ENCODE data around the gene LONRF2.
"Not testable (repeated sequence)": the region's sequence is repeated elsewhere in the genome, so short reads cannot be mapped to it uniquely, and the experiment has no call there.

LONRF2 gene

DNA sequence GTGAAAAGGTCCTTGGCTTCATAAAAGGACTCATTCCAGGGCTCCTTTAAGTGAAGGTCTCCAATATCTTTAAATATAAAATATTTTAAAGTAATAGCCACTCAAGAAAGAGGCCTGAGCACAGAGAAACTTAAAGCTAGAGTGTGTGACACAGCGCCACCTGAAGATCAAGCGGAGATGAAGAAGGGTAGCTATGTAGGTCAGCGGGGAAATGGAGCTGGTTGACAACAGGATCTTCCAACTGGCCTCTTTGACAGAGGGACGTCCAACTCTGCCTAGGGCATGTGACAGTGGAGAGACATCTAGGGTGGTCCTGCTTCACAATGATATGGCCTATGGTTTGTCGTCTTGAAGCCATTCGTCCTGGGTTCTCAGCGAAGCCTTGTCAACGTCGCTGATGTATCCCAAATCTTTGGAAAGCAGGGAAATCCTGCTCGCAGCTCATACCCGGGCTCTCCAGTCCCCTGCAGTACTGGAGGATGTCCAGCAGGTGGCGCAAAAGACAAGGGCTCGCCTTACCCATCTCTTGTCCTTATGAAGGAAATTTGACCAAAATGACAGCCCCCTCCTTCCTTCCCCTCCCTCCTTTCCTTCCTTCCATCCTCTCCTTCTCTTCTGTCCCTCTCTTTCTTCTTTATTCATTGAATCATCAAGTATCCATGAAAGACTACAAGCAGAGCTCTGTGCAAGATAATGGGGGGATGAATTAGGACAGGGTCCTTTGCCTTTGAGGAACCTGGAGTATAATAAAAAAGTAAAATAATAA, 59.6 kb downstream of the LONRF2 start:
- in situ Hi-C loops (cut with HindIII; ENCODE audit: low pct_ligation_motif_present, low pct_unique_long_range_greater_than_20kb, low sequenced_read_pairs), result no loop called here
- peak; percentile 72 for DNase-seq

DNA sequence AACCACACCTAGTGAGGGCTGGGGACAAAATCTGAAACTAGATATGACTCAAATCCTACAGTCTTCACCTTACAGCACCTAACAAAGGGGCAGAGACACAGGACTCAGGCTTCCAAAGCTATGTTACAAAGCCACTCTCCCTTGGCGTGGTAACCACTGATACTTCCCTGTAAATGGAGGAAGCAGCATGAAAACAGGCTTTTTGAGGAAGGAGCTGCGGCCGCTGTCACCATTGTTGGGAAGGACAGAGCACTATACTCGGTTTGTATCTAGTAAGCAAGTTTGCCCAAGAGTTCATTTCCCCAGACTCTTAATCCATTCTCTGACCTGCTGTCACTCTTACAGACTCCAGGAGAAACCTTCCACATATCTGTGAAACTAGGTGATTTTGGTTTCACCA, 60.3 kb downstream of the LONRF2 start:
- DNase-seq, result no peak

DNA sequence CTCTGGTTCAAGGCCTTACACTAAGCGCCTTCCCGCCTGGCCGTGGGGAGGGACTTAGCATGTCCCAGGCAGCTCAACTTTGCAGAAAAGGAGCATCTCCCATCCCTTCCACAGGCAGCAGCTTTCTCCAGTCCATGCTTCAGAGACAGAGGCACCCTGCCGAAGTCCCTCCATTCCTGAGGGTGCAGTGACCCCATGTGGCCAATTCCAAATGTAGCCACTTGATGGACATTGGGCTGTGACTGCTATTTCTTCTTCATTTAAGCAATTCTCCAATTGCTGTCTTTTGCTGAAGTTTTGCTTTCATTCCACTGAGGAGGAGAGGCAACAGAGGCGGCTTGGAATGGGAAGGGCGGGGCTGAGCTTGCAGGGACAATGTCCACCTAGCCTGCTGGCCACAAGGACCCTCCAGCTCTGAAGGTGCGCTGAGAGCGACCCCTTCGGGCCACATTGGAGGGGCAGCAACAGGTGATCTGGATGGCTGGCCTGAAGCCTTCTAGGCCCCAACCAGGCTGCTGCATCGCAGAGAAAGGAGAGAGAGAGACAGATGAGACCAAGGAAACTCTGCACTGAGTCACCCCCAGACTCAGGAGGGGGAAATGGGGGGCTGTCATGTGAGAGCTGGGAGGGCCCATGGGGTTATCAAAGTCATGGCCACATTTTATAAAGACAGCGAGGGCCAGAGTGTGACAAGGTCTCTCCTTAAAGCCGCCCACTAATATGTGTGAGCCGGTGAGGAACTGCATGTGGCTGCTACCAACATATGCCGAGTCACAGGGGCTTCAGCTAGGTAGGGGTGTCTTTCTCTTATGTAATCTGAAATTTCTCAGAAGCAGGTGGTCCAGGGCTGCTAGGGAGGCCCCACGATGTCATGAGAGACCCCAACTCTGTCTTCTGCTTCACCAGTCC, 61.3 kb downstream of the LONRF2 start:
- peak; percentile 79 for DNase-seq
- in situ Hi-C loops (cut with HindIII; ENCODE audit: low pct_ligation_motif_present, low pct_unique_long_range_greater_than_20kb, low sequenced_read_pairs), result no loop called here

More for the DNA sequence above, 60.3 kb downstream of the LONRF2 start:
- in situ Hi-C loops (cut with HindIII; ENCODE audit: low pct_ligation_motif_present, low pct_unique_long_range_greater_than_20kb, low sequenced_read_pairs), result no loop called here

DNA sequence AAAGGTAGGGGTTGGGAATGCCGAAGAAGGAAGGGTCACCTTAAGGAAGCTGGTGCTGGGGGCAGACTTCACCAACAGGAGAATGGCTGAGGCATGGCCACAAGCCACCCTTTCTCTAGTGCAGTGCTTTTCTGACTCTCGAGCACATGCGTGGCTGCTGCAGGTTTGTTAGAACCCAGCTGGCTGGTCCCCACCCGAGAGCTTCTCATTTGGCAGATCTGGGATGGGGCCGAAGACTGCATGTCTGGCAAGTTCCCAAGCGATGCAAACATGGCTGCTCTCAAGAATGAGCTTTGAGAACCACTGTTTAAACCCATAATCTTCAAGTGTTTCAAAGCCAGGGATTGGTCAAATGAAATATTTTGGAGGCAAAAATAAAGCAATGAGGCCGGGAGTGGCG, 63.2 kb downstream of the LONRF2 start:
- no peak for DNase-seq
- in situ Hi-C loops (cut with HindIII; ENCODE audit: low pct_ligation_motif_present, low pct_unique_long_range_greater_than_20kb, low sequenced_read_pairs), result no loop called here

DNA sequence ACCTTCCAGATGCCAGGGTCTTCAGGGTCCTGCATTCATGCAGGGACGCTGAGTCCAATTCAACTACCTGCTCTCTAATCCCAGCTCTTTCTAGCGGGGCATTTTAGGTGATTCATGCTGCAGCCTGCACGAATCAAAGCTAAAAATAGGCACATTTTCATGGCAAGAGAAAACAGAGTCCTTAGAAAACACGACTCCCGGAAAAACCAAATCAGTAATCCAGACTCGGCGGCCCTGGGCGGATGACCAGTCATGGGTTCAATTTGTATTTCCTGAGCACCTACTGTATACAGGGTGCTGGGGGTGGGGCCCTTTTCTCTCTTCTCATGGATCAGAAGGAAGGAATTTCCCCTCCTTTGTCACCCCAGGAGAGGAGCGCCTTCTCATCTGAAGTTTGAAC, 64.4 kb downstream of the LONRF2 start:
- no peak for DNase-seq
- in situ Hi-C loops (cut with HindIII; ENCODE audit: low pct_ligation_motif_present, low pct_unique_long_range_greater_than_20kb, low sequenced_read_pairs), result no loop called here

DNA sequence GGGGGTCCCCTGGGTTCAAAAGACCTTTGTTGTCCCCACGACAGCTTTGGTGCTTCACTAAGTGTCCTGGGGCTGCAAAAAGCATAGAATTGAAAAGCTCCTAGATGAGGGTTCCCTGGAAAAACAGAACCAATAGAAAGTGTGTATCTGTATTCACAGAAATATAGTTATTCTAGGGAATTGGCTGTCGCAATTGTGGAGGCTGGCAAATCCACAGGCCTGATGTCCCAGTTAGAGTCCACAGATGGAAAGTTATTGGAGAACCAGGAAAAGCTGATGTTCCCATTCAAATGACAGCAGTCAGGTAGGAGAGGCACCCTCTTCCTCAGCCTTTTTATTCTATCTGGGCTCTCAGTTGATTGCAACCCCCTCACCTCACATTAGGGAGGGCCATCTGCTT, 65.5 kb downstream of the LONRF2 start:
- in situ Hi-C loops (cut with HindIII; ENCODE audit: low pct_ligation_motif_present, low pct_unique_long_range_greater_than_20kb, low sequenced_read_pairs), result no loop called here

DNA sequence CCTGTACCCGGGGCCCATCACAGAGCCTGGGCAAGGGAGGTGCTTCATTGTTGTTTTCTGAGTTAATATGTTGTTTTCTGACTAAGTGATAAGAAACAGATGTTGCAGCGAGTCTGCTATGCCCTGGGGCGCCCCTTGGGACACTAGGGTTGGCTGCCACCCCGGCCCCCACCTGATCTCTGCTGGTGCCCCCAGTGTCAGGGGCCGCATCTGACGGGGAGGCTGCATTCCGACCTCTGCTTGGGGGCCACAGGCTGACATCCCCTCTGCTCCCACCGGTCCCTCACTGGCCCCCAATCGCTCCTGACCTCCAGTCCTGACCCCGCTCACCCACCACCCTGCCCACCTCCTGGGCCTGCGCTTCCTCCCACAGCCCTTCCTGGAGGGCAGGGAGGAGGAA, 65.9 kb downstream of the LONRF2 start:
- no peak for DNase-seq
- in situ Hi-C loops (cut with HindIII; ENCODE audit: low pct_ligation_motif_present, low pct_unique_long_range_greater_than_20kb, low sequenced_read_pairs), result no loop called here

More for the DNA sequence above, 65.5 kb downstream of the LONRF2 start:
- DNase-seq, result no peak

DNA sequence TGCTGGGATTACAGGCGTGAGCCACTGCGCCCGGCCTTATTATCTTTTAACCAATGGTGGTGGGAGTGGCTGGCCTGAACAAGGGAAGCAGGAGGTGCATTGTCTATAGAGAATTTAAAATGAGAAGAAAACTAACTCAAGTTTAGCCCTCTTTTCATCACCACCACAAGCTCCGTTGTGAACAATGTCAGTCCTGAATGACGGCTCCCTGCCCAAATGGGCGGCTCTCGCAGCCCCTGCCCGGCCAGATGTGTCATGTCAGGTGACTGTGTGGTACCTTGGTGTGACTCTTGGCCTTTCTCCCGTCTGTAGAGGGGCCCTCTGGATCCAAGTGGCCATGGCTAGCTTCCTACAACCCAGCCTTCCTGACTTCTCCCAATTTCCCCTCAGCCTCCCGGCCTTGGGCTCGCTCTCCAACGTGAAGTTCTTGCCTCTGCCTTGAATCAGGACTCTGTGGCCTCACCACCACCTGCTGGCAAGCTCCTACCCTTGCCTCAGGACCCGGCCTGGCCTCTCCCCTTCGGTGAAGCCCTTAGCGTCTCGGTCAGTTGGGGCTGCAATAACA, 67.6 kb downstream of the LONRF2 start:
- in situ Hi-C loops (cut with HindIII; ENCODE audit: low pct_ligation_motif_present, low pct_unique_long_range_greater_than_20kb, low sequenced_read_pairs), result no loop called here
- DNase-seq, result no peak

DNA sequence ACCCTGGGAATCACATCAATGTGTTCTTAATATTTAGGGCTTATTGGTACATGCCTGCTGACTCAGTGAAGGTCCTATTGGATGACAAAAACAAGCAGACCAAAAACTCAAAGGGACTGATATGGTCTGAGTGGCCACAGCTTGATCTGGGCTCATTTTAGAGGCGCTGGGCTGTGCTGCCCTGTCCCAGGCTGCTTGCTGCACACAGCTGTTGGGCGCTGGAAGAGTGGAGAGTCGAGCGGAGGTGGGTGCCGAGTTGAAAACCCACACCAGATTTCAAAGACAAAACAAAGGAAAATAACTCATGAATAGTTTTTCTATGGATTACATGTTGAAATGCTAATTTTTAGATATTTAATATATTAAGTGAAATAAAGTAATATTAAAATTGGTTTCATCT, 68.5 kb downstream of the LONRF2 start:
- no peak for DNase-seq
- in situ Hi-C loops (cut with HindIII; ENCODE audit: low pct_ligation_motif_present, low pct_unique_long_range_greater_than_20kb, low sequenced_read_pairs), result no loop called here

DNA sequence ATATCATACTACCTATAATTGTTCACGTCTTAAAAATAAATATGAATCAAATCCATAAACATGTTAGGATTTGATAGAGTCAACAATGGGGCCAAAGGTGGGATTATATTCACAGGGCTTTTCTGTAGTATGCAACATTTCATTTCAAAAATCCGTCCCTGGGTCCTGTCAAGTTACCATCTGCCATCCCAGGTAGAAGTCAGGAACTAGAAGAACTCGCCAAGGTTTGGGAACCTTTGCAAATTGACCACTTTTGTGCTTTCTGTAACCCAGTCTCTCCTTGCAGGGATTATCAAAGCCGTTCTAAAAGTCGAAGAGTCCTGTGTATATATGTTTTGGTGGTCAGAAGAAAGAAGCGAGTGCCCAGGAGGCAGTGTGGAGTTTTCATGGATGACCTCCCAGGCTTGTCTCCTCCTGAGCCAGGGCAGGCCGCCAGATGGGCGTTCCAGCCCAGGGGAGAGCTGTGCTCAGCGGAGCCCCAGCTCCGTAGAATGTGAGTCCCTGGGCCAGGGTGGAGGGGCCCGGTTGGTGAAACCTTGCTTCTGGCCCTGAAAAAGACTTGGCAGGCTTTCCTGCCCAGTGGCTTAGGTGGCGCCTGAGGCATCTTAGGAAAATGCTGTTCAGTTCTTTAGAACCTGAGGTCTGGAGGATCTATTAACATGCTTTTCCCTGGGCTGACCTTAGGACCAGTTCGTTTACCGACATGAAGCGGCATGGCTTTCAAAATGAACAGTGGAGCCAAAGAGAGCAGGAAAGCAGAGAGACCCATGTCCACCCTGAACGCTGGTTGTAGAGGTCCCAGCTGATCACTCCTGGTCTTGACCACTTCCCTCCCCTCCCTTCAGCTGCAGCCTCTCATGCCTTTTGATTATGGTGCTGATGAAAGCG, 69.2 kb downstream of the LONRF2 start:
- in situ Hi-C loops (cut with HindIII; ENCODE audit: low pct_ligation_motif_present, low pct_unique_long_range_greater_than_20kb, low sequenced_read_pairs), result no loop called here
- peak; percentile 73 for DNase-seq

DNA sequence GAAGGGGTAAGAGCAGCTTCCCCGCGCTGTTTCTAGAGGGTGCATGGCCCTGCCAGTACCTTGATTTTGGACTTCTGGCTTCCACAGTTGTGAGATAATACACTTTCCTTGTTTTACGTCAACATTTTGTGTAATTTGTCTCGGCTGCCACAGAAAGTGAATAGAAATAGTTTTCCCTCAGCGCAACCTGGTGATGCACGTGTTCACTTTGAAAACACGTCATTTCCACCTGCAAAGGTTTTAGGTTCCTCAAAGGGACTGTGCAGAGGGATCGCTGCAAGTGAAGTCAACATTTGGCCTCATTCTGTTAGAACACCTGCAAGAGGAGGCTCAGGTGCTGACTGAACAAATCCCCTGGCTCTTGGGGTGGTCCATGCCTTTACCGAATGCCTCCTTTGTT, 71.7 kb downstream of the LONRF2 start:
- in situ Hi-C loops (cut with HindIII; ENCODE audit: low pct_ligation_motif_present, low pct_unique_long_range_greater_than_20kb, low sequenced_read_pairs), result no loop called here
- DNase-seq, result no peak

DNA sequence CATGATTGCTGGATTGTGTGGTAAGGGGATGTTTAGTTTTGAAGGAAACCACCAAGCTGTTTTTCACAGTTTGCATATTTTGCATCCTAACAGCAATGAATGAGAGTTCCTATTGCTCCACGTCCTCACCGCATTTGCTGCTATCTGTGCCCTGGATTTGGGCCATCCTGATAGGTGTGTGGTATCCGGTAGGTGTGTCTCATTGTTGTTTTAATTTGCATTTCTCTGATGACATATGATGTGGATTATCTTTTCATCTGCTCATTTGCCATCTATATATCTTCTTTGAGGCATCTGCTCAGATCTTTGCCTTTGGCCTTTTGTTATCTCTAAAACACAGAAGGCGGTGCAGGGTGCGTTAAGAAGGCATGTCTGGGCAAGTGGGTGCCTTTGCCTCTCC, 73.3 kb downstream of the LONRF2 start:
- in situ Hi-C loops (cut with HindIII; ENCODE audit: low pct_ligation_motif_present, low pct_unique_long_range_greater_than_20kb, low sequenced_read_pairs), result no loop called here
- no peak for DNase-seq

DNA sequence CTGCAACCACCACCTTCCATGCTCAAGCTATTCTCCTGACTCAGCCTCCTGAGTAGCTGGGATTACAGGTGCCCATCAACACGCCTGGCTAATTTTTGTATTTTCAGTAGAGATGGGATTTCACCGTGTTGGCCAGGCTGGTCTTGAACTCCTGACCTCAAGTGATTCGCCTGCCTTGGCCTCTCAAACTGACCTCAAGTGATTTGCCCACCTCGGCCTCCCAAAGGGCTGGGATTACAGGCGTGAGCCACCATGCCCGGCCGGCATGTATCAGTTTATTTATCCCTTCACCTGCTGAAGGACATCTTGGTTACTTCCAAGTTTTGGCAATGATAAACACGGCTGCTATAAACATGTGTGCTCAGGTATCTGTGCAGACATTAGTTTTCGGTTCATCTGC, 73.7 kb downstream of the LONRF2 start:
- in situ Hi-C loops (cut with HindIII; ENCODE audit: low pct_ligation_motif_present, low pct_unique_long_range_greater_than_20kb, low sequenced_read_pairs); DNase-seq: not testable (repeated sequence)

DNA sequence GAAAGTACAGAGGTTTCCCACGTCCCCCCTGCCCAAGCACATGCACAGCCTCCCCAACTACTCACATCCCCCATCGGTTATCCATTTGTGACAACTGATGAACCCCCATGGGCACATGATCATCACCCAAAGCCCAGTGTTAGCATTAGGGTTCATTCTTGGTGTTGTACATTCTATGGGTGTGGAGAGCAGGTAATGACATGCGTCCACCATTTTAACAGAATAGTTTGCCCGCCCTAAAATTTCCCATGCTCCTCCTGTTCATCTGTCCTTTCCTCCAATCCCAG, 74.3 kb downstream of the LONRF2 start:
- in situ Hi-C loops (cut with HindIII; ENCODE audit: low pct_ligation_motif_present, low pct_unique_long_range_greater_than_20kb, low sequenced_read_pairs), result no loop called here
- no peak for DNase-seq

DNA sequence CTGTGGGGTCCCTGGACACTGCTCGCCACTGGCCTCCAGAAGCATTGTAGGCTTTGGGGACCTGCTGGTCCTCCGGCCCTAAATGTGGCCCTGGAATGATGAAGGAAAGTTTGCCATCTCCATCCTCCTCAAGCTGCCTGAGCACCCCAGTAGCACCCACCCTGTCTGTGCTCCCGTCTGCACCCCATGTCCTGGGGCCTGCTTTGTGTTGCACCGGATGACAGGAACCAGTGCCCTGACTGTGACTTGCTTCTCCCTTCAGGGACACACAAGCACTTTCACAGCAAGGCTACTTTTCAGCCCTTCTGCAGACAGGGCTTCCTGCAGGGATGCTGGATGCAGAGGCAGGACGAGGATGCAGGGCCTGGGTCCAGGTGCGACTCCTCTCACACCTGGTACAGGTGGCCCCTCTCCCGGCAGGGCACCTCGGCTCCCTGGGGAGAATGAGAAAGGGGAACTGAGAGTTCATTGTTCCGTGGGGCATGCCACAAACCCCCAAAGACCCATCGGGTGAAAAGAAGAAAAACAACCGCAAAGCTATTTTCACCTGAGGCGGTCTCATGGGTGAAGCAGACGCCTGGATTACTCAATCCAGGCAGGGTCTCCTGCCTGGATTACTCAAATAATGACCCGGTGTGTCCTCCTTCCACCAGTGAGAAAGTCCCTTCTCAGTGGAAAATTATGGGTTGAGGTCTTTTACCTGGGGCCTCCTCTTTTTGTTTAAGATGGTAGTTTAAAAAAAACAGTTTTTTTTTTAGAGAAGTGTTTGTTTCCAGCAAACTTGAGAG, 74.9 kb downstream of the LONRF2 start:
- DNase-seq, result no peak
- in situ Hi-C loops (cut with HindIII; ENCODE audit: low pct_ligation_motif_present, low pct_unique_long_range_greater_than_20kb, low sequenced_read_pairs), result no loop called here

DNA sequence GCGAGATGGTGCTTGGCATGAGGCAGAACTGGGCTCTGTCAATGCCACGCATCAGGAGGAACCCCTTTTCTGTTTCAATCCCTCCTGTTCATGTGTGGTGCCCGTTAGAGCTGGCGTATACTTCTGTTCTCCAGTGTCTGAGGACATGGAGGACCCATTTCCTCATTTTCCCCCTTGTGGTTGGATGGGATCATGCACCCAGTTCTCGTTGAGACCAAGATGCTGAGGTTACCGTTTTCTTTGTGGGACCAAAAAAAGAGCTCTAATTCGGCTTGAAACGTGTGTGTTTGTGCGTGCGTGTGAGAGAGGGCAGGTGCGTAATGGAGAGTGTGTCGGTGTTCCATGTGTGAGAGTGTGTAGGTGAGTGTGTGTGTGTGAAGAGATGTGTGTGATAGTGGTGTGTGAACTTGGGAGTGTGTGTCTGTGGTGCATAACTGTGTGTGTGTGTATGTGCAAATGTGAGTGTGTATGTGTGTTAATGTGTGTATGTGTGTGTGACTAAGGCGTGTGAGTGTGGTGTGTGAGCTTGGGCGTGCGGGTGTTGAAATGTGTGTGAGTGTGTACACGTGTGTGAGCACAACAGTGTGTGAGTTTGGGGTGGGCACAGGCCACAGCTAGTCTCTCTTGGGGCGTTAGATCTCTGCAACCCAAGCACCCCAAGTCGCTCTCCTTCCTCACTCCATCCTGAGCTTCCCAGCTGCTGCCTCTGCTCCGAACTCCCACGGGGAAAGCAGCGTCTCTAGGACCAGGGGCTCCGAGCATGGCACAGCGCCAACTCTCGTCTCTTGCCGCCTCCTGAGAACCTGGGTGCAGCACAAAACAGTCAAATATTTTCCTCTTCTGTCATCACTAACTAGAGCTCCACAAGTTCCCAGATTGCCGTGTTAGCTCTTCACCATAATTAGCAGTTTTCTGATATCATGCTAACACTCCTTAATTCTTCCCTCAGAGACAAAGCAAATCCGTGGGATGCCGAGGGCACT, 75.8 kb downstream of the LONRF2 start:
- in situ Hi-C loops (cut with HindIII; ENCODE audit: low pct_ligation_motif_present, low pct_unique_long_range_greater_than_20kb, low sequenced_read_pairs), result no loop called here
- DNase-seq, result peak; percentile 42

DNA sequence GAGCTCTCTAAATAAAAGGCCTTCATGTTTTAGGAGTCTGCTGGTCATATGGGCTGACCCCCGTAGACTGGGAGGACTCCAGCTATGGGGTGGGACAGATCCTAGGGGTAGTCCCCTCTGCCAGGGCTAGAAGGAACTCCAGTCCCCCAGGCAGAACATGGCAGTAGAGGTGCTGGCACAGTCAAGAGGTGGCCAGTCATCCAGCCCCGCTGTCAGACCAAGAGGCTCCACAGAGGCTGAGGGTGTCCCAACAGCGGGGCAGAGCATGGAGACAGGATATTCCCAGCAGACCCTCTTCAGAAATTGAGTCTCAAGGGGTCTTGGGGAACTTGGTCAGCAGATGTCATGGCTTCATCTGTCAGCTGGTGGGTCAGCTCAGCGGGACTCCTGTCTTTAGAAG, 76.6 kb downstream of the LONRF2 start:
- no peak for DNase-seq
- in situ Hi-C loops (cut with HindIII; ENCODE audit: low pct_ligation_motif_present, low pct_unique_long_range_greater_than_20kb, low sequenced_read_pairs), result no loop called here
